ENCODE measurements around the gene VPREB3. TPM values are rescaled to one million over a fixed set of nuclear protein-coding genes. Genes with fewer than 3 reads are reported as not detected.

VPREB3 gene
- total and polyA plus RNA-seq, 7 donors, result 2.4 to 65.9 TPM; not detected in 5

DNA sequence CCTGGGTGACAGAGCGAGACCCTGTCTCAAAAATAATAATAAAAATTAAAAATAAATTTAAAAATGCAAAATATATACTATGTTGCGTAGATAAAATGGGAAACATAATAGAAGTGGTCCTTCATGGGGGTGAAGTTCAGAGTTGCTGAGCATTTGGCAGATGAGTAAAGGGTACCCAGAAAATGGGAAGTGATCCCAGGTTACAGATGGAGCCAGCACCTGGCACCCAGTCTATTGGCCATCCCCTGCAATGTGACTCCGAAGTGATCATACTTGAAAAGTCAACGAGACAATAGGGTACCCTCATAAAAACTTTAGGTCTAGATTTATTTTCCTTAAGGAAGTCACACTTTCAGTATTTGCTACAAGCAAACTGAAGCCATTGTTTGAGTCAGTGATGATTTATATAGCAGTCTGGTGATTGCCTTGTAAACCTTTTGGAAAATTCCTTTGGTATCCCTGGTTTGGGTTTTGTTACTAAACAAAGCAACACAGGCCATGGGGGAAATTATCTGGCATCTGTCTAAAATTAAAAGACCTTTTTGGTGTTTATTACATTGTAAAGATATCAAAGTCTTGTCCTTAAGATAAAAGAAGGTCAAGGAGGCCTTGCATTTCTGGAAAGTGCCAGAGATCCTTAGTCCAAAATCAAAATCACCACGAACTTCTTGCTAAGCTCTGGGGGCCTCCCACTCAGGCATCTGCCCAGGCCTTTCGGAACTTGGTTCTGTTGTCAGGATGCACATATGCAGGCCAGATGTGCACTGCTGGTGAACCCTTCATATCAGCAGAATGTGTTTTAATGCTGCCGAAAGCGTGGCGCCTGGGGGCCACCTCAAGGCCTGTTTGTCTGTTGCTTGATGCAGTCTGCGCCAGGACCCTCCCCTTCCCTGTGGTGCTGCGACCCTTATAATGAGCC is 36.9 kb upstream of the VPREB3 start:
- no peak overlapping the region for H3K4me3 ChIP-seq
- DNase-seq, result no peak
- TF ChIP-seq, protein P1, sequence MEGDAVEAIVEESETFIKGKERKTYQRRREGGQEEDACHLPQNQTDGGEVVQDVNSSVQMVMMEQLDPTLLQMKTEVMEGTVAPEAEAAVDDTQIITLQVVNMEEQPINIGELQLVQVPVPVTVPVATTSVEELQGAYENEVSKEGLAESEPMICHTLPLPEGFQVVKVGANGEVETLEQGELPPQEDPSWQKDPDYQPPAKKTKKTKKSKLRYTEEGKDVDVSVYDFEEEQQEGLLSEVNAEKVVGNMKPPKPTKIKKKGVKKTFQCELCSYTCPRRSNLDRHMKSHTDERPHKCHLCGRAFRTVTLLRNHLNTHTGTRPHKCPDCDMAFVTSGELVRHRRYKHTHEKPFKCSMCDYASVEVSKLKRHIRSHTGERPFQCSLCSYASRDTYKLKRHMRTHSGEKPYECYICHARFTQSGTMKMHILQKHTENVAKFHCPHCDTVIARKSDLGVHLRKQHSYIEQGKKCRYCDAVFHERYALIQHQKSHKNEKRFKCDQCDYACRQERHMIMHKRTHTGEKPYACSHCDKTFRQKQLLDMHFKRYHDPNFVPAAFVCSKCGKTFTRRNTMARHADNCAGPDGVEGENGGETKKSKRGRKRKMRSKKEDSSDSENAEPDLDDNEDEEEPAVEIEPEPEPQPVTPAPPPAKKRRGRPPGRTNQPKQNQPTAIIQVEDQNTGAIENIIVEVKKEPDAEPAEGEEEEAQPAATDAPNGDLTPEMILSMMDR (IDR thresholded peaks at IDR 0.05), result no peak
- TF ChIP-seq EP300 (IDR thresholded peaks at IDR 0.05) (no peak), POLR2AphosphoS5 (IDR thresholded peaks at IDR 0.05) (no peak), POLR2A (IDR thresholded peaks at IDR 0.05) (no peak)
- WGBS, 2 donors, result 67 to 76% methylated on average over 11 of the region's 11 CpGs
- peak overlapping the region; percentile 26 to 76 (median 62) for H3K27ac ChIP-seq
- intact Hi-C loops (cut with DNase I), result no loop called here
- no peaks in the 10 kb centered on the region for H3K27me3 ChIP-seq
- H3K9me3 ChIP-seq, result no peaks in the 10 kb centered on the region
- H3K4me1 ChIP-seq, result peaks cover 0 to 56% (median 45%) of the 10 kb centered on the region in 4 donors
- peaks cover 0 to 41% (median 29%) of the 10 kb centered on the region in 4 donors for H3K36me3 ChIP-seq

DNA sequence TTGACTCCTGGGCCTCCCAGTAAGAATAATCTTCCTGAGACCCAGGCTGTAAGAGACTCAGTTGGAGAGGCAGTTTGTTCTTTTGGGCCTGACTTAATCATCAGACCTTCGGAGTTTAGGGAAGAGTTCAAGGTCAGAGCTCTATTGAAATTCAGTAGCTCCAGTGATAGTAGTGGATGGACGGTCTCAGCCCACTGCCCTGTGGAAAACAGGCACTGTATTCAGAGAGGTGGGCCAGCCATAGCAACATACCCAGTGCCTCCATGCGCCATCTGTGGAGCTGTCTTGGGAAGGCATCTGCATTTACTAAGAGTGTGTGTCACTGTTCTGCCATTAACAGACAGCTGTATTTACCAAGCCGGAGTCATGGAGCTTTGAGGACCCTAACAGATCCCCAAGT is 35.4 kb upstream of the VPREB3 start:
- Histone ChIP-seq H3K27ac (peak overlapping the region in 2 of 4 donors; percentile 1 to 76), H3K4me1 (peaks cover 0 to 58% (median 49%) of the 10 kb centered on the region in 4 donors)
- DNase-seq, result no peak

DNA sequence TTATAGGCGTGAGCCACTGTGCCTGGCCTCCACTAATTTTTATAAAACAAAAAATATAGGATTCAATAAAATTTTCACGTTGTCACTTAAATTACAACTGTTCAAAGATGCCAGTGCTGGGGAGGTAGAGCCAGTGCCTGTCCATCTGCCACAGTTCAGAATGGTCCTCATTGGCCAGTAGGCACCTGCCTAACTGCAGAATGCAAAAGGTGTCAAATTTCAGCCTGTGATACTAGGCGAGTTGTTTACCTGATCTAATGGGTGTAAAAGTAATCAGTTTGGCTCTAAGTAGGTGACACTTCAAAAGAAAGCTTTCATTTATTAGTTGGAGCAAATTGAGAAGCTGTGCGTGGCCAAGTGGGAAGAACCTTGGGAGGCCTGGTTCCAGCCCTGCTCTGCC is 34.9 kb upstream of the VPREB3 start:
- peaks cover 0 to 22% (median 15%) of the 10 kb centered on the region in 4 donors for H3K36me3 ChIP-seq
- DNase-seq, result no peak
- intact Hi-C loops (cut with DNase I), result no loop called here
- H3K4me1 ChIP-seq, result peaks cover 0 to 58% (median 49%) of the 10 kb centered on the region in 4 donors
- no peak for TF ChIP-seq EP300 (IDR thresholded peaks at IDR 0.05)
- TF ChIP-seq POLR2AphosphoS5 (IDR thresholded peaks at IDR 0.05), result no peak
- TF ChIP-seq, protein P1 (IDR thresholded peaks at IDR 0.05), result no peak
- TF ChIP-seq POLR2A (IDR thresholded peaks at IDR 0.05), result no peak
- H3K9me3 ChIP-seq, result no peaks in the 10 kb centered on the region
- WGBS, 2 donors, result 62 to 81% methylated on average over 4 of the region's 4 CpGs
- H3K27ac ChIP-seq, result no peak overlapping the region
- no peak overlapping the region for H3K4me3 ChIP-seq
- no peaks in the 10 kb centered on the region for H3K27me3 ChIP-seq

More for the DNA sequence above, 35.4 kb upstream of the VPREB3 start:
- no peak overlapping the region for H3K4me3 ChIP-seq
- H3K27me3 ChIP-seq, result no peaks in the 10 kb centered on the region
- intact Hi-C loops (cut with DNase I), result no loop called here
- H3K9me3 ChIP-seq, result no peaks in the 10 kb centered on the region
- 87 to 93% methylated on average over 4 of the region's 4 CpGs for WGBS, 2 donors
- H3K36me3 ChIP-seq, result peaks cover 0 to 27% (median 20%) of the 10 kb centered on the region in 4 donors
- TF ChIP-seq POLR2A (IDR thresholded peaks at IDR 0.05), result no peak
- TF ChIP-seq POLR2AphosphoS5 (IDR thresholded peaks at IDR 0.05), result no peak
- TF ChIP-seq, protein P1 (IDR thresholded peaks at IDR 0.05), result no peak
- TF ChIP-seq EP300 (IDR thresholded peaks at IDR 0.05), result no peak

DNA sequence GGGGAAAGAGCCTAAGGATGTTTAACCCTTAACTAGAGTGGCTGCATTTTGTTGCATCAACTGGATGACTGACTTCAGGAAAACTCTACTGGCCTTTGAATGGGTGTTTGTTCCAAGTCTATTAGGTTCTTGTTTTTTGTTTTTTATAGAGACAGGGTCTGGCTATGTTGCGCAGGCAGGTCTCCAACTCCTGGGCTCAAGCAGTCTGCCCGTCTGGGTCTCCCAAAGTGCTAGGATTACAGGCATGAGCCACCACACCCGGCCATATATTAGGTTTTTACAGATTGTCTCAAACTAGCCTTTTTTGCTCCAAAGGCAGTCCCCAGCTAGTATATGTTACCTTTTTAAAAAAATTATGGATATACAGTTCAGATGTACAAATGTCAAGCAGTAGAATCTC is 33.7 kb upstream of the VPREB3 start:
- Histone ChIP-seq H3K27ac (peak overlapping the region; percentile 99 to 100 (median 100)), H3K27me3 (no peaks in the 10 kb centered on the region), H3K36me3 (peaks cover 0 to 11% (median 6%) of the 10 kb centered on the region in 4 donors), H3K9me3 (no peaks in the 10 kb centered on the region), H3K4me3 (peak overlapping the region; percentile 88 to 99 (median 97)), H3K4me1 (peaks cover 0 to 58% (median 49%) of the 10 kb centered on the region in 4 donors)
- WGBS, 2 donors, result 43 to 68% methylated on average over 3 of the region's 3 CpGs
- intact Hi-C loops (cut with DNase I), result loop anchor here (2.0 kb wide), 1 partner anchor 19 kb away; no protein-coding TSS in a partner anchor
- no peak for TF ChIP-seq POLR2A (IDR thresholded peaks at IDR 0.05)
- TF ChIP-seq, protein P1 (IDR thresholded peaks at IDR 0.05), result no peak
- TF ChIP-seq POLR2AphosphoS5 (IDR thresholded peaks at IDR 0.05), result no peak
- no peak for TF ChIP-seq EP300 (IDR thresholded peaks at IDR 0.05)
- no peak for DNase-seq

All from sigmoid colon (tissue), 7 donors.